Activated naive CD8-positive, alpha-beta T cell treated with anti-CD3 and anti-CD28 coated beads for 36 hours (primary cell): ENCODE data around the gene PDCD1. TPM values are rescaled to one million over a fixed set of nuclear protein-coding genes. Genes with fewer than 3 reads are reported as not detected.
"Not testable (repeated sequence)": the region's sequence is repeated elsewhere in the genome, so short reads cannot be mapped to it uniquely, and the experiment has no call there.

Experiments
- DNase-seq: peaks from one replicate; pipeline ENCODE4 v3.0.0; 2021
- H3K27ac Mint-ChIP-seq: one replicate; pipeline ENCODE4 v1.8.0; 2022; ENCODE audit warnings: mild to moderate bottlenecking, moderate library complexity, mixed read lengths
- H3K27me3 Mint-ChIP-seq: one replicate; pipeline ENCODE4 v1.8.0; 2022; ENCODE audit warnings: mild to moderate bottlenecking, mixed read lengths
- H3K36me3 Mint-ChIP-seq: one replicate; pipeline ENCODE4 v1.8.0; 2021; ENCODE audit warnings: mild to moderate bottlenecking, mixed read lengths
- H3K4me1 Mint-ChIP-seq: one replicate; pipeline ENCODE4 v1.8.0; 2021; ENCODE audit warnings: mixed read lengths
- H3K4me3 Mint-ChIP-seq: one replicate; pipeline ENCODE4 v1.8.0; 2022; ENCODE audit warnings: mild to moderate bottlenecking, moderate library complexity, mixed read lengths
- H3K9me3 Mint-ChIP-seq: one replicate; pipeline ENCODE4 v1.8.0; 2022; ENCODE audit warnings: mixed read lengths
- total RNA-seq, 2 experiments: library from RNA; stranded (reverse); gene quantifications; one replicate each; pipeline ENCODE4 v1.2.3, GENCODE V29; 2021

Gene PDCD1
- total RNA-seq, 2 experiments from 2014 or later: 24.3 TPM

- Mint-ChIP-seq H3K27me3 (peaks cover 13% of the 10 kb centered on the region), H3K27ac (no peak overlapping the region), H3K36me3 (no peaks in the 10 kb centered on the region), H3K9me3 (no peaks in the 10 kb centered on the region), H3K4me3 (peak overlapping the region; percentile 69), H3K4me1 (peaks cover 8% of the 10 kb centered on the region)
- DNase-seq: peak; percentile 42
Measured at GRCh38 chr2:241804326-241805229, 54.1 kb downstream of the PDCD1 start.

- no peaks in the 10 kb centered on the region for H3K9me3 Mint-ChIP-seq
- H3K4me1 Mint-ChIP-seq: peaks cover 8% of the 10 kb centered on the region
- peaks cover 13% of the 10 kb centered on the region for H3K27me3 Mint-ChIP-seq
- DNase-seq: peak; percentile 70
- no peaks in the 10 kb centered on the region for H3K36me3 Mint-ChIP-seq
- H3K4me3 Mint-ChIP-seq: peak overlapping the region; percentile 71
- H3K27ac Mint-ChIP-seq: peak overlapping the region; percentile 39
Measured at GRCh38 chr2:241803387-241804325, 55.0 kb downstream of the PDCD1 start.

- no peak for DNase-seq
- Mint-ChIP-seq H3K4me3 (no peak overlapping the region), H3K27me3 (peaks cover 7% of the 10 kb centered on the region), H3K36me3 (no peaks in the 10 kb centered on the region), H3K4me1 (peaks cover 8% of the 10 kb centered on the region), H3K9me3 (no peaks in the 10 kb centered on the region), H3K27ac (no peak overlapping the region)
Measured at GRCh38 chr2:241802421-241803318, 56.0 kb downstream of the PDCD1 start.

GRCh38 chr2:241801611-241802420 lies 56.9 kb downstream of the PDCD1 start:
- Mint-ChIP-seq H3K27ac (no peak overlapping the region), H3K4me1 (peaks cover 8% of the 10 kb centered on the region), H3K36me3 (no peaks in the 10 kb centered on the region), H3K4me3 (no peak overlapping the region), H3K27me3 (peaks cover 7% of the 10 kb centered on the region), H3K9me3 (no peaks in the 10 kb centered on the region)
- no peak for DNase-seq

- H3K4me1 Mint-ChIP-seq, H3K4me3 Mint-ChIP-seq, H3K27me3 Mint-ChIP-seq, DNase-seq, H3K27ac Mint-ChIP-seq, H3K9me3 Mint-ChIP-seq, H3K36me3 Mint-ChIP-seq: not testable (repeated sequence)
Measured at GRCh38 chr2:241800198-241800903, 58.3 kb downstream of the PDCD1 start.

Other genes with a start within 250 kb of the PDCD1 start
- gene THAP4, start 221.7 kb downstream of the PDCD1 start, total RNA-seq: 10 to 100 TPM; 54.8 to 55.0 TPM
- gene ATG4B, start 221.2 kb downstream of the PDCD1 start, total RNA-seq: 10 to 100 TPM; 72.5 to 73.8 TPM
- gene DTYMK, start 172.1 kb downstream of the PDCD1 start, total RNA-seq: 100 to 1,000 TPM; 116 to 121 TPM
- gene ING5, start 156.9 kb downstream of the PDCD1 start, total RNA-seq: 10 to 100 TPM; 37.1 to 45.5 TPM
- 10 to 100 TPM; 26.9 to 29.3 TPM for gene D2HGDH, start 124.3 kb downstream of the PDCD1 start, total RNA-seq
- gene GAL3ST2, start 82.1 kb downstream of the PDCD1 start, total RNA-seq: under 1 TPM in 1 of 2 experiments, not detected in 1; 0.31 TPM
- under 1 TPM; 0.08 to 0.40 TPM for gene NEU4, start 49.7 kb downstream of the PDCD1 start, total RNA-seq
- gene RTP5, start 10.8 kb upstream of the PDCD1 start, total RNA-seq: under 1 TPM in 1 of 2 experiments, not detected in 1; 0.20 TPM